Kidney glomerular epithelial cell (primary cell): Measurements from ENCODE around the gene FBLN2.

ENCODE experiments used
- DNase-seq: peaks from one replicate; lab custom pipeline; 2025; lab: John Stamatoyannopoulos, UW

FBLN2 gene

DNA sequence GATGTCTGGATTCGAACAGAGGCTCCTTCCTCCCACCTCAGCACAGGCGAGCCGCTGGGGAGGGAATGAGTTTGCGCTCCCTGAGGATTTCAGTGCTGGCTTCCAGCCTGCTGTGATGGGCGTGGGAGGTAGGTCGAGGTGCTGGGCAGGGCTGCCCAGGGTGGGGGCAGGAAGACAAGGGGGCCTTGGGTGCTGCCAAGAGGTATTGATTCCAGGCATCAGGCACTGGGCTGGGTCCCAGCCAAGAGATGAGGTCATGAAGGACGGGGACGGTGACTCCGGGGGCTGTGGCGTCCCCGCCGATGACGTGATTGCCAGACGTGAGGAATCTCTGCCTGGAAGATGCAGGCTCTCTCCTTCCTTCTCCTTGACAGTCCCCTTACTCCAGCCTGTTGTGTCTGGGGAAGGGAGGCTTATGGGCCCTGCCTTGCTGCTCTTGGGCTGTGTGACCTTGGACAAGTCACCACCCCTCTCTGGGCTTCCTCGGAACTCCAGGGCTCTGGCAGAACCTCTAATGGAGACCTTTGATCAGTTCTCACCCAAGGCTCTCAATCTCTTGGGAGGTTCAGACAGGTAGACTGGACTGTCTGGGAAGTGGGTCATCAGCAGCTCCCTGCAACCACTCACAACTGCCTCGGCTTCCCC is 116.8 kb downstream of the FBLN2 start:
- DNase-seq: no peak

DNA sequence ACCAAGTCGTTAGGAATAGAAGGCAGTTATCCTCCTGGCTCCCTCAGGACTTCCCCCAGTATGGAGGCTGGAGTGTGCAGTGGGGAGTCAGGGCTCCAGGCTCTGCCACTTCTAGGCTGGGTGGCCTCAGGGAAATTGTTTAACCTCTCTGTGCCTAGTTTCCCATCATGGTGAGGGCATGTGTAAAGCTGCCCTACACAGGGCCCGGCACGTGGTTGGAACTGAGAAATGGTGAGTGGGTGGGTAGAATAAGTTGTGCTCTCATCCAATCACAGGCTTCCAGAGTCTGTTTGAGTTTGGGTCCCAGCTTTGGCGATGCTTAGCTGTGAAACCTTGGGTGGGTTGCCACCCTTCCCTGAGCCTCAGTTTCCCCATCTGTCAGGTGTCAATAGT is 117.3 kb downstream of the FBLN2 start:
- no peak for DNase-seq

GRCh38 chr3:13666781-13667709 is 118.1 kb downstream of the FBLN2 start:
- DNase-seq: no peak

DNA sequence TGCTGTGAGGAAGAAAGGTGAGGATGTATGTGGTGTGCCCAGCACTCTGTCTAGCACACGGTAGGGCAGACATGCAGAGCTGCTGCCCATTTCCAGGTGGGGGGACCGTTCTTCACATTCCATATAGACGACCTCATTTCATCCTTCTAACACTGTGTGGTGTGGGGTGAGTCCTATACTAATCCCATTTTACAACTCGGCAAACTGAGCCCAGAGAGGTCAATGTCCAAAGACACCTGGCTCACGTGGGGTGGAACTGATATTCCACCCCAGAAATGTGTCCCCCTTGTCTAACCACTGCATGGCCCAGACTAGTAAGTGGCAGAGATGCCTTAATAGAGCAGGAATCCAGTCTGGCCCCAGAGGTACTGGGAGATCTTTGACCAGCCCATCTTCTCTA is 119.2 kb downstream of the FBLN2 start:
- DNase-seq: no peak

- DNase-seq: no peak
These were observed 120.5 kb downstream of the FBLN2 start for GRCh38 chr3:13669457-13669856.

DNA sequence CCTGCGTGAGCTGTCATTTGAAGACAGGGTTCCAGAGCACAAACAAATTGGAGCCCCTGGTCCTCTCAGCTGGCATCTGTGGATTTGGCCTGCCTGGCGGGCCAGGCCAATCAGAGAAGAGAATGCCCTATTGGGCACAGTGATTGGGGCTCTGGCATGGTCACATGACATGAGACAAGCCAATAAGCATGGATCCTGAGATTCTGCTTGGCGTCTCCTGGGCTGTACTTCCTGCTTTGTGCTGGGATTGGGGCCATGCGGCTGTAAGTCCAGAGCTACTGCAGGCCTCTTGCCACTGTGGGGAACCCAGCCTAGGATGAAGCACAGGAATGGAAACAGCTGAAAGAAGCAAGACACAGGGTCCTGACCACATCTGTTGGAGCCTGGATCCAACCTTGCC is 121.4 kb downstream of the FBLN2 start:
- no peak for DNase-seq

GRCh38 chr3:13671482-13672233 is 122.7 kb downstream of the FBLN2 start:
- DNase-seq: no peak

DNA sequence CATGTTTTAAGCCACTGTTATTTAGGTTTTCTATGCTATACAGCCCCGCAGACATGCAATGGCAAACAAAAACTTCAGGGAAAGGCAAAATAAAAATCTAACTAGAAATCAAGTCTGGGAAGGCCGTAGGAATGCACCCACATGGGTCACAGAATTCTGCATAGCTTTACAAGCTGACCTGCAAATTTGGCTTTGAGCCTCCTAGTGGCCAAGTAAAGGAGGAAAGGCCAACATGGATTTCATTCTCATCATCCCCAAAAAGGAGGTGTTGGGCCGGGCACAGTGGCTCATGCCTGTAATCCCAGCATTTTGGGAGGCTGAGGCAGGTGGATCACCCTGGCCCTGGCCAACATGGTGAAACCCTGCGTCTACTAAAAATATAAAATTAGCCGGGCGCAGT is 124.3 kb downstream of the FBLN2 start:
- no peak for DNase-seq

- DNase-seq: no peak
These were observed 125.7 kb downstream of the FBLN2 start for GRCh38 chr3:13674538-13675185.

- DNase-seq: no peak
These were observed 127.6 kb downstream of the FBLN2 start for GRCh38 chr3:13676356-13677017.

GRCh38 chr3:13677272-13677671 is 128.3 kb downstream of the FBLN2 start:
- DNase-seq: no peak

DNA sequence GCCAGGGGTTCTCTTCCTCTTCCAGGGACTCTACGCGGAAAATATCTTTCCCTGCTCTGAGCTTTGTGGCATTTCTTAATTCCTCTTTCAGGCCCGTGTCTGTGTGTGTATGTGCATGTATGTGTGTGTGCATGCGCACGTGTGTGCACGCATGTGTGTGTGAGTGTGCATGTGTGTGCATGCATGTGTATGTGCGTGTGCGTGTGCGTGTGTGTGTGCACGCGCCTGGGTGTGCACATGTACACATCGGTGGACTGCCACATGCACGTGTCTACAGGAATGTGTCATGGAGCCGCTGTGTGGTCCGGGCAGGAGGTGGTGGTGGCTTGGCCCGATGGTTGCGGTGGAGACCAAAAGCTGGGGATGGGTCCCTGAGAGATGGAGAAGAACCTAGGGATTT is 133.0 kb downstream of the FBLN2 start:
- no peak for DNase-seq

- no peak for DNase-seq
These were observed 133.5 kb downstream of the FBLN2 start for GRCh38 chr3:13682331-13683013.

DNA sequence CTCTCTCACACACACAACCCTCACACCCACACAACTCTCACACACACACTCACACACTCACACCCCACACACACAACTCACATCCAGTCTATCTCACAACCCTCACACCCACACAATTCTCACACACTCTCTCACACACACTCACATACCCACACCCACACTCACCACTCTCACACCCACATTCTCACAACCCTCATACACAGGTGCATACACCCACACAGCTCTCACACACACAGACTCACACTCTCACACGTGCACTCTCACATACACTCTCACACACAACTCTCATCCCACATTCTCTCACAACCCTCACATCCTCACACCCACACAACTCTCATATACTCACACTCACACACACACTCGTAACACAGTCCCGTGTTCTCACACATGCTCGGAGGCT is 134.4 kb downstream of the FBLN2 start:
- no peak for DNase-seq

DNA sequence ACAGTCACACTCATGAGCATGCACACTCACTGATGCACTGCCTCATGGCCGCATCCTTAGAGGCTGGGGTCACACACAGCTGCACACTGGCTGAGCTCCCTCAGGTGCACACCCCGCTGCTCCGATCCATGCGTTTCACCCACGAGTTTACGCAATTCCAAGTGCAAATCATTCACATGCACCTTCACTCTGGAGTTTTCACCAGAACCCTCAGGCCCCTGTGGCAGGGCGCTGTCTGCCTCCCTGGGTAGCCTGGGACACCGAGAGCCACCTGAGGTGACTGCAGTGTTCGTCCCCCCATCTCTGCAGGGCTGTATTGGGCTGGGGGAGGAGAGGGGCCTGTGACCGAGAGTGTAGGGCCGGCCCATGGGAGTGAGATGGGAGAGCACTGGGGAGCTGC is 134.8 kb downstream of the FBLN2 start:
- DNase-seq: no peak

DNA sequence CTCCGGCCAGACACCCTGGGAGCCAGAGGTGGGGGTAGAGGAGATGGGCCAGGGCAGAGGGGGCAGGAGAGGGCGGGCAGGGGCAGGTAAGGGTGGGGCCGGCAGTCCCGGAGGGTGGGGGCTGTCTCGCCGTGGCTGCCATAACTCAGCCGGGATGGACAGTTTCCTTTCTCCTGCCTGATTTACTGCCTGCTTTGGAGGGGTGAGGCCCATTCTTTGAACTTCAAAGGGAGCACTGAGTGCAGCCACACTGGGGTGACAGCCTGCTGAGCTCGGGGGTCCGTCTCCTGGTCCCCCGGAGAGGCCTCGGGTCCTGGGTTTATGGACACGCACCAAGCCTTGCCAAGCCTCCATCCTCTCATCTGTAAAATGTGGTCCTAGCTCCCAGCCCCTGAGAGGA is 135.4 kb downstream of the FBLN2 start:
- DNase-seq: no peak

GRCh38 chr3:13684854-13685253 is 135.9 kb downstream of the FBLN2 start:
- no peak for DNase-seq

DNA sequence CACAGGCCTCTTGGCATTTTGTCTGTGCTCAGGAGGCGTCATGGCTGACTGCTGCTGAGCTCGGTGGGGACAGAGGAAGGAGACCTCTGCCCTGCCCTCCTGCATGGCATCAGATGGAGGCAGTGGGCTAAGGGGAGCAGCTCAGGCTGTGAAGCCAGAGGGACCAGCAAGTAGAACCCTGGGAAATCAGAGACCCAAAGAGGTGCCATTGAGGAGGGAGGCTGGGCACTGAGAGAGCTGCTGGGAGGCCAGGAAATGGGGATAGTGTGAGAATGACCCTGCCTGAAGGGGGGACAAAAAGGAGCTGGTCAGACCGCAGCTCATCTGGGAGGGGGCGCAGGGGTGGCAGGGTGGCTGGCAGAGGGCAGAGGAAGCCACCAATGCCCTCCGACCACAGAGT is 136.8 kb downstream of the FBLN2 start:
- DNase-seq: no peak

DNA sequence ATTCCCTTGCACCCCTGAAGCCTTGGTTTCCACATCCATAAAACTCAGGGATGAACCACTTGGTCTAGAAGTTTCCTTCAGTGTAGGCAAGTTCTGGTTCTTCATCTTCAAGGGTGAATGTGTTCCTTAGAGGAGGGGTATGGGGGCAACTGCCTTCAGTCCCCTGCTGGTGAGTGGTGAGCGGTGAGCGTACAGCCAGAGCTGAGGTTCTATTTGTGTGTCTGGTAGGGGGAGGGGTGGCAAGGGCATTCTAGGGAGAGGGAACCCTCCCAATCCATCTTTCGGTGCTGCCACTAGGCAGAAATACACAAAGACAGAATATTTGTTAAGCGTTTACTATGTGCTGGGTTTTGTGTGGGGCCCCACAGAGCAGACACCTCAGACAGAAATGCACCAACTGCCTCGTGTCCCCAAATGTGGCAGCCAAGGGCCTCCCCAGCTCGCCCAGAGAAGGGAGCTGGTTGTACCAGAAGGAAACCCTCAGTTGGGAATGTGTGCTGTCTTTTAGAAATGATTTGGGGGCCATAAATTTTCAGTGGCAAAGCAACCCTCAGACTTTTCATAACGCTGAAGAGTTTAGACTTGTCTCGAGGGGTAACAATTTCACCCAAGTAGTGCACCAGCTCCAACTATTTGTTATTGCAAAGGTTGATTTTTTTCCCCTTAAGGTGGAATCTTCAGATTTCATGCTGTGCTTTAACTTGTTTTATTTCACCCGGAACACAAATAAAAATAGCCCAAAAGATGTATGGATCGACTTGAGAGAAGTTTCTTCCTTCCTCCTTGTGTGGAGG is 137.6 kb downstream of the FBLN2 start:
- DNase-seq: no peak

DNA sequence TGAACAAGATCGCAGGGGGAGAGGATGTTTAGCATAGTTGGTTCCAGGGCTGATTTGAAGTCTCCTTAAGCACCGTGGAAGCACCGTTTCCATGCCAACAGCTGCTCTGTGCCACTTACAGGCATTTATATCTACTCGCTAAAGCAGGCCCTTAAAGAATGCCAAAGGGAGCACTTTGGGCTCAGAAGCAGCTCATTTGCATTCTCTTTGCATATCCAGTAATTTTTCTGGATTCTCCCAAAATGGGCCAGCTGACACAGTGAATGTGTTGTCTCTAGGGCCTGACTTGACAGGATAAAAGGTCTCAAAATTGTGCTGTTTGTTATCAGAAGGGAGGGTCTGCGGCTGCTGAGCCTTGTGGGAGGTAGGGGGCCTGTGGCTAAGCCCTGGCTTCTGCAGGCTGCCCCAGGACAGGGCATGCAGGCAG is 138.6 kb downstream of the FBLN2 start:
- DNase-seq: no peak
